ENCODE data around the gene AK1.
"Not testable (repeated sequence)": the region's sequence is repeated elsewhere in the genome, so short reads cannot be mapped to it uniquely, and the experiment has no call there.

Gene AK1

DNA sequence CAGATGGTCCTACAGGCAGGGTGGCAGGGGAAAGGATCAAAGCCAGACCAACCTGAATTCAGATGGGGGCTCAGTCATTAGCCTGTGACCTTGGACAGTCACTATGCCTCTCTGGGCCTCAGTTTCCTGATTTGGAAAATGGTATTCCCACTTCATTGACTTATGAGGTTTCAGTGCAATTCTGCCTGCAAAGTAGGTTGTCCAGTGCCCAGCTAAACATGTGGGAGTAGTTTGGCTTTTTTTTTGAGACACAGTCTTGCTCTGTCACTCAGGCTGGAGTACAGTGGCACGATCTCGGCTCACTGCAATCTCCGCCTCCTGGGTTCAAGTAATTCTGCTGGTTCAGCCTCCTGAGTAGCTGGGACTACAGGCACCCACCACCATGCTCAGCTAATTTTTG is 40.9 kb downstream of the AK1 start:
- in situ Hi-C loops (cut with MboI; ENCODE audit: low pct_unique_long_range_greater_than_20kb, low sequenced_read_pairs); DNase-seq: not testable (repeated sequence)

DNA sequence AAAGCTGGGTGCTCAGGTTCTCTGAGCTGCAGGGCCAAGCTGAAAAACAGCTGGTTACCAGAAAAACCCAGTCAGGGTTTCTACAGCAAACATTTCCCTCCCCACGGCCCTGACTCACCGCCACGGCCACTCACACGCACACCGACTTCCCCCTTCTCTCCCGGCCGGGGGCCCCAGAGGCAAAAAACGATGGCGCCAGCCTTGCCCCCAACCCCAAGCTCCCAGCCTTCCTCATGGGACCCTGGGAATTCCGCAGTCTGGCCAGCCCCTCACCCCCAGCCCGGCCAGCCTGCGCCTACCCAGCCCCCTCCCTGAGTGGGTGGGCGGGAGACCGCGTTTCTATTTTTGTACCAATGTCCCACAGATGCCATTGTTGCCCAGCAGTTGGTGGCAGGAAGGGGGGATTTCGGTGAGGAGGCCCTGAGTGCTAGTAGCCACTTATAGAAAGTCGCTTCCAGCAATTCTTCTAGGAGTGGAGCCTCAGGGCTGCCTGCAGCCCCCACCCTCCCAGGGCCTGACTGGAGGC is 41.4 kb downstream of the AK1 start:
- in situ Hi-C loops (cut with MboI; ENCODE audit: low pct_unique_long_range_greater_than_20kb, low sequenced_read_pairs), result no loop called here
- peak; percentile 87 for DNase-seq

DNA sequence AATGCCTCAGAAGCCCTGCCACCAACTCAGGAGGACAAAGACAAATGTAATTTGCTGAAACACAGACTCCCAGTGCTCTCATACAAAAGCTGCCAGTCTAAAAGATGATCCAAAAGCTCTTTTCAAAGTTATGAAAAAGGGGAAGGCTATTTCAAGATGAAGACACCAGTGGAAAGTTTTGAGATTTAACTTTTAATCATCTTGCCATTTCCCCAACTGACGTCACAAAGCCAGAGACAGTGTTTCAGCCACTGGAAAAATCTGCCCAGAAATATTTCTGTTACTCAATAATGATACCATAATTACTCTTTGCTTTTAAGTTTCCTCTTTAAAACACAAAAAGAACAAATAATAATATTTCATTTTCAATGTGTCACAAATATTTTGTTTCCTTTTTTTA is 43.9 kb downstream of the AK1 start:
- DNase-seq, result no peak
- in situ Hi-C loops (cut with MboI; ENCODE audit: low pct_unique_long_range_greater_than_20kb, low sequenced_read_pairs), result no loop called here

DNA sequence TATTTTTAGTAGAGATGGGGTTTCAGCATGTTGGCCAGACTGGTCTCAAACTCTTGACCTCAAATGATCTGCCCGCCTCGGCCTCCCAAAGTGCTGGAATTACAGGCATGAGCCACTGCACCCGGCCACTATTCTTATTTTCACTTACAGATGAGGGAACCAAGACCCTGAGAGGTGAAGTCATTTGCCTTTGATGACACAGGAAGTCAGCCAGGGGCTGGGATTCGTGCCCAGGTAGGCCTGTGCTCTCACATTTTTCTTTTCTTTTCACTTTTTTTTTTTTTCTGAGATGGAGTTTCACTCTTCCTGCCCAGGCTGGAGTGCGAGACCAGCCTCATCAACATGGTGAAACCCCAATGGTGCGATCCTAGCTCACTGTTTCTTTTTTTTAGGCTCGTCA is 45.2 kb downstream of the AK1 start:
- in situ Hi-C loops (cut with MboI; ENCODE audit: low pct_unique_long_range_greater_than_20kb, low sequenced_read_pairs), result no loop called here
- DNase-seq, result no peak

DNA sequence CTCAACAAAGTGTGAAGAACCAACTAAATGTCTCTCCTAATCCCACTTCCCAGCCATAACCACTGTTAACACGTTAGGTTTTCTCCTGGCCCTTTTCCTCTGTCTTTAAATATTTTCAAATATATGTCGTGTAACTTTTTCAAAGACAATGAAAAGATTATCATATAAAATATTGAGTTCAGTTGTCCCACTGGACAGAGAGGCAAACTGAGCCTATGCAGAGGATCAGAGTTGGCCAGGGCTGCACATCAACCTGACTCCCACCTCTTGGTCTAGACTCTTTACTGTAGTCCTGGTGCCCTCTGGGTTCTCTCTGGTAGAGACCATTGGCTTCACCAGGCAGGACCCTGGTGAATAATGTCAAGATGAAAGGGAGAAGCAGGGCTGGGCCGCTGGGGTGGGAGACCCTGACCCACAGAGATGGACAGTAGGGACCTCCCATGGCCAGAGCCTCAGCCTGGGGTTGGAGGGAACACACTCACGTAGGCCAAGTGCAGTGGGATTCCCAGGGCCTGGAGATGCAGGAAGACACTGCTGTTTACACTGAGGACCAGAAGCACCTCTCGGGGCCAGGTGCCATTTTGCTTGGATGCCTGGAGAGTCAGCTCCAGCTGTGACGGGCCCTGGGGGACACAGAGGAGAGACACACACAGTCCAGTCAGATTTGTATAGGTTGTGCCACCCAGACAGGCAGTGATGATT is 48.1 kb downstream of the AK1 start:
- in situ Hi-C loops (cut with MboI; ENCODE audit: low pct_unique_long_range_greater_than_20kb, low sequenced_read_pairs), result no loop called here

DNA sequence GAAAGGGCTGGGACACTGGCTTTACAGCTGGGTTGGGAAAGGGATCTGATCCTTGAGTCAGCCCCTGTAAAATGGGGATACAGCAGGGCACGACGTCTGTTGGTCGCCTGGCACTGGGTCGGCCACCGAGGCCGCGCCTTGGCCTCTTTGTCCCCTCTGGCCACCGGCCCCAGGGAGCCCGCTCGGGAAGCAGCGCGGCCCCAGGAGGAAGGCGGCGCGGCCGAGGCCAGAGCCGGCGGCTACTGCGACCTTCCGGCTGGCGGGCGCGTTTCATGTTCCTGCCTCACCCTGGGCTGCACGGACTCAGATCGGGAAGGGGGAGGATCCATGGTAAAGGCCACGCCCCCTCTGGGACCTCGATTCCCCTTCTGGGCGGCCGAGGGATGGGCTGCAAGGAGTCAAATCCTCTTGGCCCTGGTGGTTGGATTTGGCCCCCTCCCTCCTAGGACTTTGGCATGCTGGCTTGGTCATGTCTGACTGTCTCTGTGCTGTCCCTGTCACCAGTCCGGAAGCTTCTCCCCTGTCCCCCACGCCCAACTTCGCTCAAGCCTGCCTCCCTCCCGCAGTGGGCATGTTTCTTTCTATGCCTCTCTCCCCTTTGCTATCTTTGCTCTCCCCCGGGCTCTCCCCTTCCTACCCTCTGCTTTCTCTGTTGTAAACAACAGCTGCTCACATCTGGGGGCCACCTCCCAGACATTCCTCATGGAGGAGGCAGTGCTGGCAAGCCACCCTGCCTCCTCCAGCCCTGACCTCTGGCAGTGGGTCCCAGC is 49.0 kb downstream of the AK1 start:
- no peak for DNase-seq
- in situ Hi-C loops (cut with MboI; ENCODE audit: low pct_unique_long_range_greater_than_20kb, low sequenced_read_pairs), result no loop called here

More for the DNA sequence above, 48.1 kb downstream of the AK1 start:
- DNase-seq, result no peak

DNA sequence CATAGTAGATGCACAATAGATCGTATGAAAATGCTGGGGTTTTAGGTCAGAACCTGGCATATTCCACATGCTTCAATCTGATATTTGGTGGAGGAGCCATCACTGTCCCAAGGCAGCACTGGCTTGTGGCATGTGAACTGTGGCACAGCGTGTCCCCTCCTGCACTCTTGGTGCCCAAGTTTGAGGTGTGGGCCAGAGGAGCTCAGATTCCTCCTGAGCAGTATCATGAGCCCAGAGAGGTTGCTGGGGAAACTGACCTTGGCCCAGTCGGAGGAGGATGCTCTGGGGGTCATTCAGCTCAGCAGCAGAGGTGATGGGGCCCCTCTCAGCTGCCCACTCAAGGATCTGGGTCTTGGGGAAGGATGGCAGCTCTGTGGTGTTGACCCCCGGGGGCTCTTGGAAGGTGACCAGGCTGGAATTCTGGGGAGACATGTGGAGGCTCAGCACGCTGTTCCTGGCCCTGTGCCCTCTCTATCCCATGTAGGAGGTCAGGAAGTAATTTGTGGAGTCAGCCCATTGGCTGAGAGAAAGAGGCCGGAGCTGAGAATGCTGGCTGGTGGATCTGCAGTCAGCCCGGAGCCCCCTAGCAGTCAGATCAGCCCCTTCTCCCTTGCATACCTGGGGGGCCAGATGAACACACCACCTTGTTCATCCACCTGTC is 51.1 kb downstream of the AK1 start:
- no peak for DNase-seq

DNA sequence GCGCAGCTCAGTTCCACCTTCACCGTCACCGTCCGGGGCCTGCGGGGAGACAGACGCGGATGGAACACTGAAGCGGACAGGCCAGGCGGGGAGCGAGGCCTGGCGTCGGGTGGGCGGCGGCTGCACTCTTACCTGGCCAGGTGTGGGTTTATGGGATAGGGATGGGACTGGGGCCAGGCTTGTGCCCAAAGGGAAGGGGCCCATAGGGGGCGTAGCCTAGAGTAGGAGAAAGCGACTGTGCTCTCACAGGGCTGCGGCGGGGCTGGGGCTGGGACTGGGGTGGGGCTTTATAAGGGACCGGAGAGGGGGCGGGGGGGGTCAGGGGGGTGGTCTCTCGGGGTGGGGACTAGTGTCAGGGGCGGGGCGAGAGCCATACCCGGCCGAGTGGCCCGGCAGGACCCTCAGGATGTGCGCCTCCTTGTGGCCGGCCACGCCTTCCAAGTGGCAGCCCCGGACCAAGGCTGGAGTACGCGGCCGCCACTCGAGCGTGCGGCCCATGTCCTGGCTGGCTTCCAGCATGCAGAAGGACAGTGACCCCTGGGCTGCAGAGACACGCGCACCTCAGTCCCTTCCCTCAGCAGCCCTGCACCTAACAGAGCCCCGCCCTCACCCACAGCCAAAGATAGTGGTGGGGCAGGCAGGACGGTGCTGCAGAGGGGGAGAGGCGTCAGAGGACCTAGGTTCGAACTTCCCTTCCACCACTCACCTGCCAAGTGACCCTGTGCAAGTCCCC is 52.0 kb downstream of the AK1 start:
- no peak for DNase-seq
- in situ Hi-C loops (cut with MboI; ENCODE audit: low pct_unique_long_range_greater_than_20kb, low sequenced_read_pairs), result no loop called here

More for the DNA sequence above, 51.1 kb downstream of the AK1 start:
- in situ Hi-C loops (cut with MboI; ENCODE audit: low pct_unique_long_range_greater_than_20kb, low sequenced_read_pairs), result no loop called here

DNA sequence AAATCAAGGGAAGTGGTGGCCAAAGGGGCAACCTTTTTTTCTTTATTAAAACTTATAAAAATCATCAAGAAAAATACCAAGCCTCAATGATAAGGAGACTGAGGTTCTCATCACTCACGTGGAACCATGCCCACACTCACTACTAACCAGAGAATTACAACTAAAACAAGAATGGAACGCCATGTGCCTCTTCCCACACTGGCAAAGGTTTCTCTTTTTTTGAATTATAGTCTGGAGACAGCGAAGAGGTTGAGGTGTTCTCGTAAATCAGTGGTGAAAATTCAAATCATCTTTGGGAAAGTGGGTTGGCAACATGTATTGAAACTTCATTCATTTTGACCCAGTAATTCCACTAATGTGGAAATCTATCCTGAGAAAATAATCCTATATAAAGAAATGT is 55.4 kb downstream of the AK1 start:
- in situ Hi-C loops (cut with MboI; ENCODE audit: low pct_unique_long_range_greater_than_20kb, low sequenced_read_pairs), result no loop called here
- no peak for DNase-seq

DNA sequence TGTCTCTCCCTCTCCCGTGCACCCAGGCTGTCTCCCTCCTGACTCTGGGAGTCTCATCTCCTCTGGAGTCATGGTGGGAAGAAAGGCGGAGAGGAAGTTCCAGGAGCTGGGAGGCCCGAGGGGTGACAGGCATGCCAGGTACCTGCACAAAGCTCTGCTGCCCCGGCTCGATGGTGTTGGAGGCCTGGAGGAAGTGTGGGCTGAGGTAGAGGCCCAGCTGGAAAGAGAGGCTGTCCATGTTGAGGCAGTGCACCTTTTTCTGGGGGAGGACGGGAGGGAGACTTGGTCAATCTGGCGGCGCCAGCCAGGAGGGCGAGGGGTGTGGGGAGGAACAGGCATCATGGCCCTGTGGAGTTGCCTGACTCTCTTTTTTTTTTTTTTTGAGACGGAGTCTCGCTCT is 58.9 kb downstream of the AK1 start:
- in situ Hi-C loops (cut with MboI; ENCODE audit: low pct_unique_long_range_greater_than_20kb, low sequenced_read_pairs), result no loop called here
- no peak for DNase-seq

DNA sequence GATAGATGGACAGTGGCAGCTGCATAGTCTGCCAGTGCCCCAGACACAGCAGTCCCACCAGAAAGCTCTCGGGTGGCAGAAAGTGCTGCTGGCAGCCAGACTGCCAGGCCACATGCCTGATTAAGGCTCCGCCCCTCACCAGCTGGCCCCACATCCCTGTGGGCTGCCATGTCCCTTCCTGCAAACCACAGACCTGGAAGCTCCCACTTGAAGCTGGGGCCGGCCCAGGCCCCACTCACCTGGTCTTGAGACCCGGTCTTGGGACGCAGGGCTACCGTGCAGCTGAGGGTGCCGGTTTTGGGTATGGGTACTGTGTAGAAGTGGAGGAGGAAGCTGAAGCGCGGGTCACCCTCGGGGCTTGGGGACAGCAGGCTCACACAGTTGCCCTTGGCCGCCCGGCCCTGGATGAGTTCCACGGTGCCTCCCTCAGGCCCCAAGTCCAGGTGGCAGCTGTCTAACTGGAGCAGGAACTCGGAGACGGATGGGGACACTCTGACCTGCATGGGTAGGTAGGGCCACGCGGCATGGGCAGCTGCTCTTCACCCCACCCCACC is 59.5 kb downstream of the AK1 start:
- in situ Hi-C loops (cut with MboI; ENCODE audit: low pct_unique_long_range_greater_than_20kb, low sequenced_read_pairs), result no loop called here
- no peak for DNase-seq

DNA sequence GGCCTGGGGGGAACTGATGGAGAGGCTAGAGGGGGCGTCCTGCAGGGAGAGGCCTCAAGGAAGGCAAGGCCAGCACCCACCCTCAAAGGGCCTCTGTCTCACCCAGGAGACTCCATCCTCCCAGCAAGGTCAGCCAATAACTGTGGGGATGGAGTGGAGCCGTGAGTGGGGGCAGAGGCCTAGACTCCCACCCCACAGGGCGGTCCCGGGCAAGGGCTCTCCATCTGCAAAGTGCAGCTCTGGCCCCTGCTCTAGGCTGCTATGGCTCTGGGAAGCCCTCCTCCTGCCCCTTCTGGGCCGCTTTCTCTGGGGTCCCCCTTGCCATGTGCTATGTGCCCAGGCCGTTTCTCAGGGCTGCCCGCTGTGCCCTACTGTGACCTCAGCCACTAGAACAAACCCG is 60.7 kb downstream of the AK1 start:
- in situ Hi-C loops (cut with MboI; ENCODE audit: low pct_unique_long_range_greater_than_20kb, low sequenced_read_pairs), result no loop called here
- DNase-seq, result no peak

Measured in KBM-7 (cell line).